LNCAP (cell line): ENCODE measurements around the gene CRY1.

Experiments
- CTCF ChIP-seq: fragments of 450-650 bp; IDR thresholded peaks from 2 replicates; pipeline ENCODE4 v1.5.1; 2017; ENCODE audit warnings: mild to moderate bottlenecking

The CRY1 gene

GRCh38 chr12:106978035-106978800 lies 115.1 kb downstream of the CRY1 start:
- TF ChIP-seq CTCF, result no peak

- no peak for TF ChIP-seq CTCF
Observed at GRCh38 chr12:106976668-106977067, 116.7 kb downstream of the CRY1 start.

- TF ChIP-seq CTCF, result no peak
Observed at GRCh38 chr12:106975993-106976658, 117.2 kb downstream of the CRY1 start.

- TF ChIP-seq CTCF, result no peak
Observed at GRCh38 chr12:106975098-106975497, 118.3 kb downstream of the CRY1 start.

GRCh38 chr12:106974511-106974910 lies 118.8 kb downstream of the CRY1 start:
- TF ChIP-seq CTCF, result no peak

- no peak for TF ChIP-seq CTCF
Observed at GRCh38 chr12:106973545-106973944, 119.8 kb downstream of the CRY1 start.

- TF ChIP-seq CTCF, result no peak
Observed at GRCh38 chr12:106971065-106971464, 122.3 kb downstream of the CRY1 start.
